ENCODE measurements around the gene ITPA.

Gene ITPA

GRCh38 chr20:3188823-3189413, 20.4 kb upstream of the ITPA start:
- no peak for TF ChIP-seq CTCF (IDR thresholded peaks at IDR 0.05; ENCODE audit: insufficient read depth, low read depth, low read length, missing control alignments)
- H3K4me3 ChIP-seq (ENCODE audit: low read depth, low read length), result no peak overlapping the region
- DNase-seq (ENCODE audit: low read depth), result no peak

- H3K4me3 ChIP-seq (ENCODE audit: low read depth, low read length), result no peak overlapping the region
- no peak for TF ChIP-seq CTCF (IDR thresholded peaks at IDR 0.05; ENCODE audit: insufficient read depth, low read depth, low read length, missing control alignments)
- no peak for DNase-seq (ENCODE audit: low read depth)
Observed at GRCh38 chr20:3189561-3190131, 19.7 kb upstream of the ITPA start.

GRCh38 chr20:3190681-3191111, 18.6 kb upstream of the ITPA start:
- H3K4me3 ChIP-seq (ENCODE audit: low read depth, low read length), result no peak overlapping the region
- DNase-seq (ENCODE audit: low read depth), result no peak
- TF ChIP-seq CTCF (IDR thresholded peaks at IDR 0.05; ENCODE audit: insufficient read depth, low read depth, low read length, missing control alignments), result no peak

GRCh38 chr20:3192226-3193015, 16.9 kb upstream of the ITPA start:
- no peak for DNase-seq (ENCODE audit: low read depth)
- H3K4me3 ChIP-seq (ENCODE audit: low read depth, low read length), result no peak overlapping the region
- TF ChIP-seq CTCF (IDR thresholded peaks at IDR 0.05; ENCODE audit: insufficient read depth, low read depth, low read length, missing control alignments), result no peak

GRCh38 chr20:3193806-3194616, 15.3 kb upstream of the ITPA start:
- no peak overlapping the region for H3K4me3 ChIP-seq (ENCODE audit: low read depth, low read length)
- DNase-seq (ENCODE audit: low read depth), result no peak
- no peak for TF ChIP-seq CTCF (IDR thresholded peaks at IDR 0.05; ENCODE audit: insufficient read depth, low read depth, low read length, missing control alignments)

- TF ChIP-seq CTCF (IDR thresholded peaks at IDR 0.05; ENCODE audit: insufficient read depth, low read depth, low read length, missing control alignments), result no peak
- H3K4me3 ChIP-seq (ENCODE audit: low read depth, low read length), result no peak overlapping the region
- DNase-seq (ENCODE audit: low read depth), result no peak
Observed at GRCh38 chr20:3194617-3195280, 14.5 kb upstream of the ITPA start.
